Stimulated activated memory B cell treated with anti-CD40 and anti-IgM and Interleukin-4, amounts not matched to agents 10 μg/mL and 1 μg/mL and 100 μg/mL, for 72 hours (primary cell): ENCODE results near the gene NRIP1.

ENCODE experiments used
- ATAC-seq: fragments of 150-1000 bp; cut with Tn5 transposase; 2 replicates; pipeline ENCODE4 v1.10.0; 2021
- H3K27ac Mint-ChIP-seq: one replicate; pipeline ENCODE4 v1.8.0; 2022; ENCODE audit warnings: mild to moderate bottlenecking, mixed read lengths
- H3K27me3 Mint-ChIP-seq: one replicate; pipeline ENCODE4 v1.8.0; 2022; ENCODE audit warnings: mixed read lengths
- H3K36me3 Mint-ChIP-seq: one replicate; pipeline ENCODE4 v1.8.0; 2022; ENCODE audit warnings: mixed read lengths
- H3K4me1 Mint-ChIP-seq: one replicate; pipeline ENCODE4 v1.8.0; 2022; ENCODE audit warnings: mixed read lengths
- H3K4me3 Mint-ChIP-seq: one replicate; pipeline ENCODE4 v1.8.0; 2022; ENCODE audit warnings: mild to moderate bottlenecking, moderate library complexity, mixed read lengths
- H3K9me3 Mint-ChIP-seq: one replicate; pipeline ENCODE4 v1.8.0; 2022; ENCODE audit warnings: mixed read lengths

The NRIP1 gene

DNA sequence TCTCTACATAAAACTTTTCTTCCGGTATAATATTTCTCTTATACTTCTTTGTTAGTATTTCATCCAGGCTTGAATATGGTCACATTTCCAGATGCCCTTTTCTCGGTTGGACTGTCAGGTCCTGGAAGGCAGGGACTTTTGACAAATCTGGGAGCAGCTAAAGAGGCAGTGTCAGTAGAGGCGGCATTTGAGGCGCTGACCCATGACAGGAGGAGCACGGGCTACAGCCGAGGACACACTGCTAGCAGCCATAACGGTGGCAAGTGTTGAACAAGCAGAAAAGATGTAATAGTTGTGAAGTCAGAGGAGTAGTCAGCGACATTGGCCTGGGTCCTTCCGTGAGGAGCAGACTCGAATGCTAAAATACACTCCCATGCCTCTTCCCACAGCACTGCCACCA lies 14.5 kb upstream of the NRIP1 start:
- H3K27me3 Mint-ChIP-seq, result no peaks in the 10 kb centered on the region
- no peaks in the 10 kb centered on the region for H3K4me1 Mint-ChIP-seq
- ATAC-seq, result no peak
- no peaks in the 10 kb centered on the region for H3K9me3 Mint-ChIP-seq
- H3K4me3 Mint-ChIP-seq, result no peak overlapping the region
- H3K27ac Mint-ChIP-seq, result no peak overlapping the region
- H3K36me3 Mint-ChIP-seq, result no peaks in the 10 kb centered on the region

DNA sequence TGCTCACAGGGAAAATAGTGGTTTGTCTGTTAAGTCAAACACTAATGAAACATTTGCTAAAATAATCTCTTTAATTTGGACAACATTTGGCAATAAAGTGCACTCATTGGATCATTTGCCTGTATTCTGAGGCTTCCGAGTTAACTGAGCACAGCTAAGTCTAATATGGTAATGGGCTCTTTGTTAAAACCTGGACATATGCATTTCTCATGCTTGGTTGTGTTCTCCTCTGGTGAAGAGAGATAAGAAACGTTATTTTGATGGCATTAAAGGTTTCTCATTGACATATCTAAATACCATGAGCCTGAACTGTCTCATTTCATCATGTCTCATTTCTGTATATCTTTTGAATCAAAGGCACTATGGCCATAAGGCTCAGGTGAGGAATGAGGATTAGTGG lies 13.4 kb upstream of the NRIP1 start:
- Mint-ChIP-seq H3K9me3 (no peaks in the 10 kb centered on the region), H3K4me3 (no peak overlapping the region), H3K4me1 (no peaks in the 10 kb centered on the region), H3K27me3 (no peaks in the 10 kb centered on the region), H3K36me3 (no peaks in the 10 kb centered on the region), H3K27ac (no peak overlapping the region)
- no peak for ATAC-seq

DNA sequence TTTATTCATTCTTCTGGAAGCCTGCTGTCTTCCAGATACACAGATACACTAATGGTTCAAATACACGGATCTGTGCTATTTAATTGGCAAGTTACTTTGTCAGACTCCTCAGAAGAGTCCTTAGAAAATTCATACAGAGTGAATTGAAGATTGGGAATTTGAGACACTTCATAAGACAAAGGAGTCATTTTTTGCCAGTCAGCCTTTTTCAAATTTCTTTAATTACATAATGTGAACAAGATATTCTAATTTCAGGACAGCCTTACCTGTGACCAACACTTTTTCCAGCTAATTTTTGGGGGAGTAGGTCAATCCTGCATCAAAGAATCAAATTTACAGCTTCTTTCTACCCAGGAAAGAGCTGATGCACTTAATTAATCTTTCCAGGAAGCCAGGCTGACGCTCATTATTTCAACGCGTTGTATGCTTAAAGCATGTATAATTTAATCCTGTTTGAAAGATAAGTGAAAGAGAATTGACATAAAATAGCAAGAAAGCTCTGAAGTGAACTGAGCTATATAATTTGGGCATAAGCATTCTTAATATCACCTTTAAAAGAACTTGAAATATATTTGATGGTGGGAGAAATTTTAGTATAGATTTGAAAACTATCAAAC lies 12.8 kb upstream of the NRIP1 start:
- Mint-ChIP-seq H3K9me3 (no peaks in the 10 kb centered on the region), H3K4me1 (no peaks in the 10 kb centered on the region), H3K27ac (no peak overlapping the region)

DNA sequence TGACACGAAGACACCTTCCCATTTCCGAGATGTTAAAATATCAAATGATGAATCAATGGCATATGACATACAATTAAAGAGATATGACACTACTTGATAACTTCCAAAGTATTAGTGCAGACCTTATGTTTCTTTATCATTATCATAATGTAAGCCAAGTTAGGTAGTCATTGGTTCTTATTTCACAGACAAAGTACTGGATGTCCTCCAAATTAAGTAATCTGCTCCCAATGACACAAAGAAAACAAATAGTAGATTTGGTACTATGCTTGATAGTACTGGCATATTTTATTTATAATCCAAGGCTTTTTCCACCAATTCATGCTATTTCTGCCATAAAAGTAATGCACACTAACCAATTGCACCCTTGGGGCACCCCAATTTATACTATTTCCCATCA lies 11.9 kb upstream of the NRIP1 start:
- H3K36me3 Mint-ChIP-seq, result no peaks in the 10 kb centered on the region
- H3K9me3 Mint-ChIP-seq, result no peaks in the 10 kb centered on the region
- H3K27me3 Mint-ChIP-seq, result no peaks in the 10 kb centered on the region
- ATAC-seq, result no peak
- H3K4me1 Mint-ChIP-seq, result no peaks in the 10 kb centered on the region
- H3K27ac Mint-ChIP-seq, result no peak overlapping the region
- H3K4me3 Mint-ChIP-seq, result no peak overlapping the region

More for the DNA sequence above, 12.8 kb upstream of the NRIP1 start:
- no peaks in the 10 kb centered on the region for H3K27me3 Mint-ChIP-seq
- no peak for ATAC-seq
- H3K4me3 Mint-ChIP-seq, result no peak overlapping the region
- H3K36me3 Mint-ChIP-seq, result no peaks in the 10 kb centered on the region

DNA sequence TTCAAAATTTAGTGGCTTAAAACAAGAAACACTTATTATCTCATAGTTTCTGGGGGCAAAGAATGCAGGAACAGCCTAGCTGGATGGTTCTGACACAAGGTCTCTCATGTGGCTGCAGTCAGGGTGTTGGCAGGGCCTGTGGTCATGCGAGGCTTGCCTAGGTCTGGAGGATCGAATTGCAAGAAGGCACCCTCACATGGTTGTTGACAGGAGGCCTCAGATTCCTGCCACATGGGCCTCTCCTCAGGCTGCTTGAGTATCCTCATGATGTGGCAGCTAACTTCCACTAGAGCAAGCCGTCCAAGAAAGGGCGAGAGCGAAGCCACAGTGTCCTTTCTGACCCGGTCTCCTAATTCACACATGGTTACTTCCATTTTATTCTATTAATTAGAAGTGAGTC lies 6.2 kb upstream of the NRIP1 start:
- no peaks in the 10 kb centered on the region for H3K36me3 Mint-ChIP-seq
- peaks cover 3% of the 10 kb centered on the region for H3K4me1 Mint-ChIP-seq
- H3K4me3 Mint-ChIP-seq, result no peak overlapping the region
- ATAC-seq, result no peak
- H3K27me3 Mint-ChIP-seq, result no peaks in the 10 kb centered on the region
- no peak overlapping the region for H3K27ac Mint-ChIP-seq
- no peaks in the 10 kb centered on the region for H3K9me3 Mint-ChIP-seq

DNA sequence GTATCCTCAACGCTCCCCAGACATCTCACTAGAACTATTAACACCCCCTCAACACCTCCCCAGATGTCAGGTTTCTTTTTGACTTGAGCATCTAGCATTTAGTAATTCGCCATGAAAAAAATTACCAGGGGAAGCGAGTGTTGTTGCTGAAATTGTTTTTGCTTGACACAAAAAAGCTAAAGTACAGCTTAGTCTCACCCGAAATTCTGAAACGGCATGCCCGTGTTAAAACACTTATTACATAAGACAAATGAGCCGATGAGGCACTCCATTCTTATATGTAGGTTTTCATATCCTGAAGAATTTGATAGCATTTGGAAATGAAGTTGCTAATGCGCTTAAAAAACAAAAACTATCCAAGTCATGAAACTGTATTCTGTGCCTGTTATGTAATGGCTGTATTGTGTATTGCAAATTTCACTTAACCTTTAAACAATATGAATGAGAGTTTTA lies 1.3 kb upstream of the NRIP1 start:
- H3K36me3 Mint-ChIP-seq, result no peaks in the 10 kb centered on the region
- peak overlapping the region; percentile 86 for H3K27ac Mint-ChIP-seq
- H3K4me3 Mint-ChIP-seq, result peak overlapping the region; percentile 95
- H3K9me3 Mint-ChIP-seq, result no peaks in the 10 kb centered on the region
- H3K27me3 Mint-ChIP-seq, result no peaks in the 10 kb centered on the region
- peaks cover 39% of the 10 kb centered on the region for H3K4me1 Mint-ChIP-seq
- ATAC-seq, result no peak

DNA sequence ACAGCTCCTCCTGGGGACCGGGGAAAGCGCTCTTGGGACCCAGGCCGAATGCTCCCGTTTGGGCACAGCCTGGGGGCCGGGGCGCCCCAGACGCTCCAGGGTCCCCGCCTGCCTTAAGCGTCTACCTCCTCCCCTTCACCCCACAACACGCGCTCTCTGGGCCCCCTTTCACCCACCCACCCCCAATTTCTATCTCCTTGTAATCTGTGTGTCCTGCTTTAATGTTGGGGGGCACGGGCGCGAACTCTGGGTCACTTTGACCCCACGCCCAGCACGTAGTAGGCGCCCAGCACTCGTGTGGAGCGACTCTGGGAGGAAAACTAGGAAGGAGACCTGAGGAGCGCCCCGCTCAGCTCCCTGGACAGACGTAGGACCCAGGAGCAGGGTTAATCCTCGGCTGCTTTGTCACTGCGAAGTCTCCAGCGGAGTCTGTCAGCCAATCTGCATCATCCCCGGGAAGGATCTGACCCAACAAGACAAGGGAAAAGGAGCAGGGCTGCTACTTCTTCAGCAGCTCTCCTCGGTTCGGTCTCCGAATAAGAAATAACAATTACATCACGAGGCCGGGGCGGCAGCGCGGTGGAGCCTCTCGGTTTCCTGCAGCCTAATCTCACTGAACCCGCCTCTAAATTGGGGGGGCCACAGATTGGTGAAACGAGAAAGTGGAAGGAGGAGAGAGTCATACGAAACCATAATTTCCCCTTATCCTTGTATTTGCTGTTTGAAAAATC lies 757 bp upstream of the NRIP1 start:
- Mint-ChIP-seq H3K27ac (peak overlapping the region; percentile 86), H3K9me3 (no peaks in the 10 kb centered on the region), H3K36me3 (no peaks in the 10 kb centered on the region), H3K4me1 (peaks cover 44% of the 10 kb centered on the region), H3K4me3 (peak overlapping the region; percentile 95), H3K27me3 (no peaks in the 10 kb centered on the region)
- ATAC-seq, result peak; percentile 46

DNA sequence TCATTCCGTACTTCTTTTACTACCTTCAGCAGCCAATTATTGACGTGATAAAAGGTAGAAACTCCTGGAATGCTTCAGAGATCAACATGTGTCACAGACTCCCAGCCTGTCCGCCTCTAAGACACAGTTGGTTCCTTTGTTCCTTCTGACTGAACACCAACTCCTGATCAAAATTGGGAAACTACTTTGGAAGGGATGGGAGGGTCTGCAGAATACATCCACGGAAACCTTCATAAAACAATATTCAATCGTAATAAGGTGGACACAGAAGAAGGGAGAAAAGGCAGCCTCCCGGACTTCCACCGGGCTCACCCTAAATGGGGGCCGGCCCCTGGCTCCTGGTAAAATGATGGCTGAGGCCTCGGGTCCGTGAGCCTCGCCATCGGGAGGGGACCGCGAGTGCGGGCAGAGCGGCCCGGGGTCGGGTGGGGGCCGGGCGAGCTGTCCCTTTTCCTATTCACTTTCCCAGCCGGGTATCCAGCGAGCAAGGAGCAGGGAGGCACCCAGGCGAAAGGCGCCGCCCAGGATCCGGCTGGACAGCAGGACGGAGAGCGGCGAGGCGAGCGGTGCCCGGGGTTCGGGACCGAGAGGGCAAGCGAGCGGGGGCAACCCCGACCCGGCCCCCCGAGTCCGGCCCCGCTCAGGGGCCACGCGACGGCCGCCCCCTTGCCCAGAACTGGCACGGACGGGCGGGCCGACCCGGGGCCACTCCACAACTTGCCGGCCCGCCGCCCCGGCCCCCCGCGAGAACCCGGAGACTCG lies 805 bp downstream of the NRIP1 start:
- H3K36me3 Mint-ChIP-seq, result no peaks in the 10 kb centered on the region
- no peaks in the 10 kb centered on the region for H3K9me3 Mint-ChIP-seq
- H3K4me1 Mint-ChIP-seq, result peaks cover 51% of the 10 kb centered on the region
- peak; percentile 10 for ATAC-seq
- peak overlapping the region; percentile 81 for H3K4me3 Mint-ChIP-seq
- H3K27me3 Mint-ChIP-seq, result no peaks in the 10 kb centered on the region
- peak overlapping the region; percentile 86 for H3K27ac Mint-ChIP-seq

DNA sequence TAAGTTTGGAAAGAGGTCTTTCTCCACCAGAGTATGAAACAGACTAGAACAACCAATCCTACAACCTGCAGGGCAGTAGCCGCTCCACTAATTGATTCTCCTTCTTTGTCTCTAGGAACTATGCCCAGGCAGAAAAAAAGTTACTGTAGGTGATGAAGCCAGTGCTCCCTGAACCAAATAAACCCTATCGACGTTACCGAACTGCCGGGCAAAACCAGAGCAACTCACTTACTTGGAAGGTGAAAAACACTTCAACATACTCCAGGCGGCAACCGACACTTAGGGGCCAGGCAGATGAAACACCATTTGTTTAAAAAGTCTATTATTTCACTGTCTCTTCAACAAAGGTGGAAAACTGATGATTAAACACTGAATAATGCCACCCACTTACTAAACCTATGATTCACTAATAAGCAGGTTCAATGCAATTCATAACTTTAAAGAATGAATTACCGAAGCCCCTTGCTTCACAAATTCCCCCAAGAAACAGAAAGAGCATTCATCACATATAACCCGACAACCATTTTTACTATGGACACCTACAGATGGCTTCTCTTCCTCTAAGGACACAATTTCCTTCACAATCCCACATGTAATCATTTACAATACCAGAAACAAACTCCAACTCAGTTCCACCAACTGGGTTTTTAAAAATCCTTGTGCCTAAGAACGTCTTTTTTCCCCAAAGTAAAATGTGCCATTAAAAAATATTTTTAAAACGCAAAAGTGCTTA lies 1.6 kb downstream of the NRIP1 start:
- peaks cover 58% of the 10 kb centered on the region for H3K4me1 Mint-ChIP-seq
- no peaks in the 10 kb centered on the region for H3K36me3 Mint-ChIP-seq
- no peak for ATAC-seq
- H3K27ac Mint-ChIP-seq, result peak overlapping the region; percentile 86
- no peaks in the 10 kb centered on the region for H3K9me3 Mint-ChIP-seq
- H3K4me3 Mint-ChIP-seq, result peak overlapping the region; percentile 81
- no peaks in the 10 kb centered on the region for H3K27me3 Mint-ChIP-seq

DNA sequence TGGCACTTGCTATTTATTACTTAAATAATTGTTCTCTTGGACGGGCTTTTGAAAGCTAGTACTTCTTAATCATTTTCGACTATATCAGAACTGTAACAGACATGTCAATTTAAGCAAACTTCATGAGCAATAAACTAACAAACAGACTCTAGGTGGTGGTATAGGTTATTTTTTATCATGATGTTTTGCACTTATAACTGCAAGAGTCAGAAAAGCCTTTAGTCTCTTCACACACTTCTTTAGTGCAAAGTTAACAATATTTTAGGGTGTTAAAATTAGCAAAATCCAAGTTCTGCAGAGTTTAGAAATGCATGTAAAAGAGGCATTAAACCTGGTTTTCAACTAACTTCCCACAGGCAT lies 2.2 kb downstream of the NRIP1 start:
- peaks cover 65% of the 10 kb centered on the region for H3K4me1 Mint-ChIP-seq
- H3K4me3 Mint-ChIP-seq, result peak overlapping the region; percentile 81
- no peaks in the 10 kb centered on the region for H3K9me3 Mint-ChIP-seq
- H3K27me3 Mint-ChIP-seq, result no peaks in the 10 kb centered on the region
- no peaks in the 10 kb centered on the region for H3K36me3 Mint-ChIP-seq
- no peak for ATAC-seq
- peak overlapping the region; percentile 86 for H3K27ac Mint-ChIP-seq

DNA sequence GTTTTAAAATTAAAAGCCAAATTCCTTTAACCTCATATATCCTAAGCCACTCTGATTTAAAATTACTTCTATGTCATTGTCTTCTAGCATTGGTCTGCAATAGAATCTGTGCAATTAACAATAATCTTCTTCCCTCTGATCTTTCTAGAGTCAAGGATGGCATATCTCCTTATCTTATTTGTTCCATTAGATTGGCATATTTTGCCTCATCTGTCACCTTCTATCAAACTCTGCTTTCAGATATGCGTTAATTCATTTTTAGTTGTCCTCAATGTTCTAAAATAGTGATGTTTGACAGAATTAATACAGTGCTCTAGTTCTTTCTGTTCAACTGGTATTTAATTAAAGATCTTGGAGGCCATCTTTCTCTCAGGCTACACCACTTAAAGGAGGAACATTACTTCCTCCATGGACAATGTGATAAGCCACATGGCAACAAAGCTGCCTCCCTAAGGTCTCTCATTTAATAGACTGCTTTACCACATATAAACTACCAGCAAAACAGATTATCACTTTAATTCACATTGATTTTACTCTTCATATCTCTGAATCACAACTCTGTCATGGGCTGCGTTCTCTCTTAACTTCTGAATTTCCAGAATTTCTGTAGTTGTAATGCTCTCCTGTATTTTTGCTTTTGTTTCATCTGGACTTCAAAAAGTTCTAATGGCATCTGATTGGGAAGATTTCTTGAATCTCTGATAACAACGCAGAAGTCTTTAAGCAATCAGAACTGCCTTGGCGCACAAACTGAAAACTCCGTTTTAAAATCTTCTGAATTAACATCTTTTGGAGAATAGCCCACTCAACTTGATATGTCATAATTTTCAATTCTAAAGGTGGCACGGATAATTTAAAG lies 2.8 kb downstream of the NRIP1 start:
- no peak for ATAC-seq
- H3K9me3 Mint-ChIP-seq, result no peaks in the 10 kb centered on the region
- no peak overlapping the region for H3K27ac Mint-ChIP-seq
- H3K4me3 Mint-ChIP-seq, result peak overlapping the region; percentile 81
- no peaks in the 10 kb centered on the region for H3K36me3 Mint-ChIP-seq
- H3K4me1 Mint-ChIP-seq, result peaks cover 69% of the 10 kb centered on the region
- H3K27me3 Mint-ChIP-seq, result no peaks in the 10 kb centered on the region

DNA sequence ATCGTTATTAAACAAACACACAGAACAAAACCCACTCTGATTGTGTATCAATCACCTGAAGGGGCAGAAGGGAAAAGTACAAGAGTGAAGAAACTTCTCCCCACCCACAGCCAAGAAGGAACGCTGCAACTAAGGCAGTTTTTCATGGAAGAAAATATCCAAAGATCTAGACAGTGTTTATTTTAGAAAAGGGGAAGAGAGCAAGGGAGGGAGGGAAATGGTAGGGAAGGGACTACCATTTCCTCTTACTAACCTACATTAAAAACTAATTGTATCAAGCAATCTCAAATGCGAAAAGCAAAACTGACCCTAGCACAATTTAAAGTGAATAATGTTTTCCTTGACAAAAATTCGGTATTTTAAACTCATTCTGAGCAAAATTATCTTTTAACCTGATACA lies 3.5 kb downstream of the NRIP1 start:
- Mint-ChIP-seq H3K4me3 (no peak overlapping the region), H3K4me1 (peaks cover 76% of the 10 kb centered on the region), H3K27me3 (no peaks in the 10 kb centered on the region), H3K9me3 (no peaks in the 10 kb centered on the region), H3K27ac (peak overlapping the region; percentile 5), H3K36me3 (no peaks in the 10 kb centered on the region)
- no peak for ATAC-seq

DNA sequence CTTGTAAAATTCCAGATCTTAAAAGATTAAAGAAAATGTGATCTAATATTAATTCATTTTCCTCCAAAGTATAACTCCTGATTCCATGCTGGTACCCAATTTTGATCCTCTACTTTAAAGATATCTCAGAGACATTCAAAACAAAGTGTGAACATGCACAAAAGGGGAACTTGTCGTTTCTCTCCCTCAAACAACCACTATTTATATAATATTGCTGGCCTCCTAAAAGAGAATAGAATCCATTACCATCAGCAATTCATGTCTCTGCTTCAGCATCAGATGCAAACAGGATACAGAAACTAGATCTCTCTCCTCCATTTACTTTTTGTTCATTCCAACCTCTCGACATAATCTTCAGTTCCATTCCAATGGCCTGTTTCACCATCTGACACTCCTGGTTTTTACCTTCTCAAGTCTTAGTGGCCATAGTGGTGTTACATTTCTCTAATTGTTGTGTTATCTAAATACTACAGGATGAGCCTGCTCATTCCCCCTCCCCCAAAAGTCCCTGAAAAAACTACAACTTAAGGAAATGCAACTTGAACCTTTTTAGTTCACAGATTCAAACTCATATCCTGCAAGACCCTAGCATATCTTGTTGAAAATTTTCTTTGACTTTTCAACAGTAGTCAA lies 4.1 kb downstream of the NRIP1 start:
- Mint-ChIP-seq H3K4me3 (no peak overlapping the region), H3K4me1 (peaks cover 74% of the 10 kb centered on the region), H3K27ac (peak overlapping the region; percentile 5), H3K27me3 (no peaks in the 10 kb centered on the region), H3K9me3 (no peaks in the 10 kb centered on the region), H3K36me3 (no peaks in the 10 kb centered on the region)
- no peak for ATAC-seq

DNA sequence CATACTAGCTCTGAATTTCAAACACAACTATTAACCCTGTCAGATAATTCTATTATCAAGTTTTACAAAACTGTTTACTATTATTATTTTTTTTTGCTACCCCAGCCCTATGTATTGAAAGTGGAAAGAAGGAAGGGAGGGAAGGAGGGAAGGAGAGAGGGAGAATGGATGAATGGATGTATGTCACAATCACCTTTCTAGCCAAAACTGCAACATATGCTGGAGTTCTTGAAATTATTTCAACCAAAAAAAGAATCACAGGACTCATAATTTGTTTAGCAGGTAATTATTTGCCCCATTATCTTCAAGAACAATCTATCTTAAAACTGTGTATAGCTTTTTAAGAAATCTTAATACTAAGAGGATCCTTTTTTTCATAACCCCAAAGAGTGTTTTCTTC lies 5.4 kb downstream of the NRIP1 start:
- H3K27me3 Mint-ChIP-seq, result no peaks in the 10 kb centered on the region
- H3K4me3 Mint-ChIP-seq, result no peak overlapping the region
- no peaks in the 10 kb centered on the region for H3K36me3 Mint-ChIP-seq
- no peak for ATAC-seq
- peaks cover 73% of the 10 kb centered on the region for H3K4me1 Mint-ChIP-seq
- no peak overlapping the region for H3K27ac Mint-ChIP-seq
- H3K9me3 Mint-ChIP-seq, result no peaks in the 10 kb centered on the region
